ENCODE measurements around the gene CNST.
"Not testable (repeated sequence)": the region's sequence is repeated elsewhere in the genome, so short reads cannot be mapped to it uniquely, and the experiment has no call there.

CNST gene

DNA sequence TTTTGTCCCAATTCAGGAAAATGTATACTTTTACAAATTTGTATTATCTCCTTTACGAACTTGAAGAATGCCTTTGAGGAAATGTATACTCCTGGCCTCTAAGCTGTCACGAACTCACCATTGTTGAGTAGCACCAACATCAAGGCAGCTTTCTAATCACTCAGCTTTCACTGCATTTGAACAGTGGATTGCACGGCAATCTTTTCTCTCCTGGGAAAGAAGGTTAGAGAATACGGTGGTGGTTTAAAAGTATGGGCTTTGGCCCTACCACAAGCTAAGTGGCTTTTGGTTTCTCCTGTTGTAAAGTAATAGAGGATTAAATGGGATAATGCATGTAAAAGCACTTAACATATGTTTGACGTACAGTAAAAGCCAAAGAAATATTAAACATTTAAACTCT lies 57.8 kb downstream of the CNST start:
- DNase-seq (ENCODE audit: low read depth) = no peak

DNA sequence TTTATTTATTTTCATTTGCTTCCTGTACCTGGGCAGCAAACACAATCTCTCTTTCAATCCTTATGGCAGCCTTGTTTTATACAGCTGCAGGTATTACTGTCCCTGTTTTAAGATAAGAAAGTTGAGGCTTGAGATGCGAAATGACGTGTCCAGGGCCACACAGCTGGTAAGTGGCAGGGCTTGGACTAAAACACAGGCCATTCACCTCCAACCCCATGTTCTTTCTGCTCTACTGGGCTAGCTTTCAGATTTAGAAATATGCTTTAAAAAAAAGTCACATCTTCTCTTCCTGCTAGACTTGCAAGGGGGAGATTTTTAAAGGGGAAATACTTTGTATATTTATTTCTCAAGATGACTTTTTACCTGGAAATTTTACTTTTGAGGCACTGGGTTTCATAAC lies 62.8 kb downstream of the CNST start:
- DNase-seq (ENCODE audit: low read depth) = no peak

DNA sequence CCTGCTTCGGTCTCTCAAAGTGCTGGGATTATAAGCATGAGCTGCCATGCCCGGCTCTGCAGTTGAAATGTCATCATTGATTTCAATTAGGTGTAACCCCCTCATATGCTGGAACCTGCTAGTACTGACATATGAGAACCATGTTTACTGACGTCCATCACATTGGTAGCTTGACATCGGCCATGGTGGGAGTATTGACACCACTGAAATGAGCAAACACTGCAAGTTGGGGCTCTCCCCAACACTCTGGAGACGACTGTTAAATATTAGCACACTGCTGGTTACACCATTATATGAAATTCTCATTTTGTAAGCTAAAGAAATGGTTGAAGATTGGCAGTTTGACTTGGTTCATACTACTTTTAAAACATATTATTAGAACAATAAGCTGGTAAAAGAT lies 63.7 kb downstream of the CNST start:
- DNase-seq (ENCODE audit: low read depth) = no peak

DNA sequence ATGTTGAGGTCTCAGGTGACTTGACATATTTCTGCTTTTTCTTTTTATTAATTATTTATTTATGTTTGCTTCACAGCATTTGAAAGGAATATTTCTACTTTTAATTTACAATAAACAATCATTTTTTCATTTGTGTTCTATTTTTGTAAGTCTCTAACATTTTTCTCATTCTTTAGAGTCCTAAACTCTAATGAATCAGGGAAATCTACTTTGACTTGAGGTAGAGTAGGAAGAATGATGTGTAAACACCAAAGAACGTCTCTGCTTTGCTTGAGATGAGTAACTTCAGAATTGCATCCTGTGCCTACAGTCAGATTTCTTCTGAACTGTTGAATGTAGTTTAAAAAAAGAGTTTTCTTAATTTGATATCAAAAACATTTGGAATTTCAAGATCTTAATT lies 65.2 kb downstream of the CNST start:
- no peak for DNase-seq (ENCODE audit: low read depth)

DNA sequence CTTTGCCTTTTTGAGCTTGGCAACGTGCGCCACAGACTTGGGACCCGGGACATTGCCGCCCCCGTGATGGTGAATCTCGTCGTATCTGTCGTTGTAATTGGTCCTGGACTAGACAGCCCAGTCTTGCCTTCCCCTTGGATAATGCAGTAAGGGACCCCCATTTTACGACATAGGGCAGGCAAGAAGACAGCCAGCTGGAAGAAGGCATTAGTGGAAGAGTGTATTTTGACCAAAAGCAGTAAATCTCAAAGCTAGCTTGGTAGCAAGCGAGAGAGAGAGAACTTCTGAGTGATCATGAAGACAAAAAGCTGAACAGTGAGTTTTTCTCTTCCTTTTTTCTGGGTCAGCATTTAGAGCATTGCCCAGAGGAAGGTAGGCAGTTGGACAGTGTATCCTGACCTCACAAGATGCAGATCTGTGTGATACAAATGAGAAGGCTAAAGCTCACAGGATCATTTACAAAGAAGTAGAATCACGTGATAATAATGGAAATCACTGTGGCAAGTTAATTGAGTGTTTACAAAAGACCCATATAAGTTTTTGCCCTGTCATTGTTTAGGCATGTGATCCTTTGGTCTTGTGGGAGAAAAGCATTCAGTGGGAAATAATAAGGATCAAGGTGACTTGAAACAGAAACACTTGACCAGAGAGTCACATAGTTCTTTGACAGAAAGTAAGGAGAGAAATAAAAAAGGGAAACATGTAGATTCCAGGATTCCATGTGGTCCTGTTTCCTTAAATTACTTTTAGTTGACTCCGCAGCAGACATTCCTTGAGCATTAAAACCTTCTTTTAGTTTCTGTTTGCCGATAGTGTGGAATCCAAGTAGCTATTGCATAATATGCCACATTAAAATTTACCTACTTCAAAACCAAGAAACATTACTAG lies 66.3 kb downstream of the CNST start:
- DNase-seq (ENCODE audit: low read depth) = no peak

DNA sequence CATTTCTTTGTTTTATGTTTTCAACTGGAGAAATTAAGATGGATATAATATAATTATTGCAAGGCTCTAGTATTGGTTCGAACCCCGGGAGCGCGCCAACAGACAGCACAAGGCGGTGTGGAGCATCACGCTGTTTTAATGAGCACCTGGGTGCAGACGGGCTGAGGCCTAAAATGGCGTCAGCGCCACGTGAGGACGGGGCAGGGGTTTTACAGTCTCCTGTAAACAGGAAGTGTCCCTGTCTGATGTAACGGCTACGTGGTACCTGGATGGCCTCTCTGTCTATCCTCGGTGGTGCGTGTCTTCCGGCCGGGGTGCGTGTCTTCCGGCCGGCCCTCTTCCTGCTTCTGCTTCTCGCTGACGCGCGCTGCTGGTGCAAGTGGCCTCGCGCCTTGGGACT lies 68.4 kb downstream of the CNST start:
- DNase-seq (ENCODE audit: low read depth) = not testable (repeated sequence)

DNA sequence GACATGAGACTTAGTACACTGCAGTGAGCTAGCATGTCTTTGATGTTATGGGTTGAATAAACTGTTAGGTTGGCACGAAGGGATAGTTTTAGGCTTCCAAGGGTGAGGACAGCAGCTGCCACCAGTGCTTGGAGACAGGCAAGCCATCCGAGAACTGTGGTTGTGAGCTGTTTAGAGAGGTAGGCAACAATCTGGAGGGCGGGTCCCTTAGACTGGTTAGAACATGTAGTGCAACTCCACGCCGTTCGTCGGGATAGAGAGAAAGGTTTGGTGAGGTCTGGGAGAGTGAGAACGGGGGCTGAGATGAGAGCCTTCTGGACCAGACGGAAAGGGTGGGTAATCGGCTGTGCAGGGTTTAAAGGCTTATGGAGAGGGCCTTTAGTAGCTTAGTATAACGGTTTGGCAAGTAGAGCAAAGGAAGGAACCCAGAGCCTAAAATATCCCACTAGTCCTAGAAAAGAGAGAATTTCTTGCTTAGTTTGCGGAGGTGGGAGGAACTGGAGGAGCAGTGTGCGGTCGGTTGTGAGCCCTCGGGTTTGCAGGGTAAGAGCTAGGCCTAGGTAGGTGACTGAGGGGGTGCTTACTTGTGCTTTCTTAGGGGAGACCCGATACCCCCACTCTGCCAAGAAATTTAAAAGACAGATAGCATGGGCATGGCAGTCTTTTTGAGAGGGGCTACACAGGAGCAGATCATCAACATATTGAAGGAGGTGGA lies 72.8 kb downstream of the CNST start:
- DNase-seq (ENCODE audit: low read depth) = no peak

DNA sequence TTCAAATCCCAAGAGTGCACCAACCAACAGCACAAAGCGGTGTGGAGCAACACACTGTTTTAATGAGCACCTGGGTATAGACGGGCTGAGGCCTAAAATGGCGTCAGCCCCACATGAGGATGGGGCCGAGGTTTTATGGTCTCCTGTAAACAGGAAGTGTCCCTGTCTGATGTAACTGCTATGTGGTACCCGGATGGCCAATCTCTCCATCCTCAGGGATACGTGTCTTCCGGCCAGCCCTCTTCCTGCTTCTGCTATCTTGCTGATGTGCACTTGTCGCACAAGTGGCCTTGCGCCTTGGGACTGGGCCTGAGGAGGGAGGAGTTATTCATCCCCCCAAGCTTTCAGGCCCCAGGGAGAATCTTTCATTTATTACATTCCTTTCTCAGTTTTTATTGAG lies 73.5 kb downstream of the CNST start:
- no peak for DNase-seq (ENCODE audit: low read depth)

DNA sequence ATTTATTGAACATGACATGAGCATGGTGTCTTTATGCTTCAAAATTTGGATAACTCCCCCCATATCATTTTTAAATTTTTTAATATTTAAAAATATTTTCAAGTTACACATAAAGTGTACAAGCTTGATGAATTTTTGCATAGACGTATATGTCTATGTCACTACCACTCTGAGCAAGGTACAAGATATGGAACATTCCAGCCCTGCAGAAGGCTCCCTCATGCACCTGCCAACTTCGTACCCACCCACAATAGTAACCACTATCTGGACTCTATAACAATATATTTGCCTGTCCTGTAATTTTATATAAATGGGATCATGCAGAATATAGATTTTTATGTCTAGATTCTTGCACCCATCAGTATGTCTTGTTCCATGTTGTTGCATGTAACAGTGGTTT lies 74.5 kb downstream of the CNST start:
- DNase-seq (ENCODE audit: low read depth) = no peak

DNA sequence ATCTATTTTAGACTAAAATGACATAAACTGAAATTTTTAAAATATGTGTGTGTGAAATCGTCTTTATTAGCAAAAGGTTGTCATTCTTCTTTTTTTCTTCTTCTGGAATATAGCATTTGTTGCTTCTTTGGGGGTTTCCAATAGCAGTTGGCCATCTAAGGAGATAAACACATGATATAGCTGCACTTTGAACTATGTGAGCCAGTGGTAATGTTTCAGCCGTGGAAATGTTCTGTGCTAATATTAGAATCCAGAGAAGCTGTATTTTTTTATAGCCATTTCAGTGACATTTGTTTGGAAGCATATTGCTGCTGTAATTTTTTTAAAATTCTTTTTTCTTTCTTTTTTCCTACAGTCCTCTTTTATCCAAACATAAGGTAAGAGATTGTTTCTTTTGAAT lies 75.1 kb downstream of the CNST start:
- DNase-seq (ENCODE audit: low read depth) = no peak

DNA sequence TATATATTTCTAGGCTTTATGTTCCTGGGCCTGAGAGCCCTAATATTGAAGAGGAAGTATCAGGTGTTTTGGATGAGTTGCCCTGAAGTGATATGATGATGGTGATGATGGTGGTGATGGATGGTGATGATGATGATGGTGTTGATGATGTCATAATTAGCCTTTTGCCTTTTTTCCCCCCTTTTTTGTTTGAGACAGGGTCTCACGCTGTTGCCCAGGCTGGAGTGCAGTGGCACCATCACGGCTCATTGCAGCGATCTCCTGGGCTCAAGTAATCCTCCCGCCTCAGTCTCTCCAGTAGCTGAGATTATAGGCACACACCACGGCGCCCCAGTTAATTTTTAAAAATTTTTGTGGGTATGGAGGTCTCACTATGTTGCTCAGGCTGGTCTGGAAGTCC lies 76.5 kb downstream of the CNST start:
- DNase-seq (ENCODE audit: low read depth) = no peak

DNA sequence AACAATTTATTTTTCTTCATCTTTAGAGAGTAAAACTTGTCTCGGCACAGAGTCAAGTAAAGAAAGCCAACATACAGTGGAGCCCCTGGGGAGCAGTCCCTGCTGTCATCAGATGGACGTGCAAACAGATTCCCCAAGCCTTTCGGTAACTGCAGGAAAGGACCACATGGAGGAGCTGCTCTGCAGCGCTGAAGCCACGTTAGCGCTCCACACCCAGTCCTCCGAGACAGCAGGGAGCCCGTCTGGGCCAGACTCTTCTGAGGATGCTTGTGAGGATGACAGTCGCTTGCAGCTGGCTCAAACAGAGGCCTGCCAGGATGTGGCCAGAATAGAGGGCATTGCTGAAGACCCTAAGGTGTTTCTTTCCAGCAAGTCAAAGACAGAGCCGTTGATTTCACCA lies 80.9 kb downstream of the CNST start:
- no peak for DNase-seq (ENCODE audit: low read depth)

DNA sequence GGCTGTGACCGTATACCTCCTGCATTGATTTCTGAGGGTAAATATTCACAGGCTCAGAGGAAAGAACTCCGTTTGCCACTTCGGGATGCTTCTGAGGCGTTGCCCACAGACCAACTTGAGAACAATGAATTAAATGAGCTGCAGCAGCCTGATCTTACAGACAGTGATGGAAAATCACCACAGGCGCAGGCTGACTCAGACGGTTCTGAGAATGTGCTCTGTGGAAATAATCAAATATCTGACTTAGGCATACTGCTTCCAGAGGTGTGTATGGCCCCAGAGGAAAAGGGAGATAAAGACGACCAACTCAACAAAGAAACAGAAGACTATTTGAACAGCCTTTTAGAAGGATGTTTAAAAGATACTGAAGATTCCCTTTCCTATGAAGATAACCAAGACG lies 81.3 kb downstream of the CNST start:
- DNase-seq (ENCODE audit: low read depth) = no peak

DNA sequence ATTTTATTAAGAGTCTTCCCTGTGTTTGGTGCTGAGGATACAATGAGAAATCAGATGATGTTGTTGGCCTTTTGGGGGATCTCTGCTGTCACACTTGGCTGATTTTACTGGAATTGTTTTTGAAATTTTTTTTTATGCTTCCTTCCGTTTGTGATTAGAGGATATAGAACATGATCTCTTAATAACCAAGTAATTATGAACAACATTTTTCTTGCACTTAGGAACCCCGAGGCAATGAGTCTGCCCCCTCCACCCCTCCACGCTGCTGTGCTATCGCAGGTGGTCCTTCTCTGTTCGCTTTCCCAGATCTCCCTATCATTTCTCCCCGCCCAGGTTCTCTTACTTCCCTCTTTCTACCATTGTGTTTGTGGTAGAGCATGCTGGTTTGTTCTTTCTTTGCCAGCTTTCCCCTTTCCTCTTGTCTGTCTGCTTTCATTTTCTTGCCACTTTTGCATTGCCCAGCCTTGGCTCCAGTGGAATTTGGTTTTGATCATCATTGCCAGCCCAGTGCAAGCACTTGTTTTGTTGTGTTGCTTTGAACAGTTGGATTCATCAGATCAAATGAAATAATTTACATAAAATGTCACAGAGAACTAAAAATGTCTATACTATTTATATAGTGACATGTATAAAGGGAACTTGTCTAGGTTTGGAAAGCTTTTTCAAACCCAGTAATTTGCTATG lies 84.9 kb downstream of the CNST start:
- no peak for DNase-seq (ENCODE audit: low read depth)

DNA sequence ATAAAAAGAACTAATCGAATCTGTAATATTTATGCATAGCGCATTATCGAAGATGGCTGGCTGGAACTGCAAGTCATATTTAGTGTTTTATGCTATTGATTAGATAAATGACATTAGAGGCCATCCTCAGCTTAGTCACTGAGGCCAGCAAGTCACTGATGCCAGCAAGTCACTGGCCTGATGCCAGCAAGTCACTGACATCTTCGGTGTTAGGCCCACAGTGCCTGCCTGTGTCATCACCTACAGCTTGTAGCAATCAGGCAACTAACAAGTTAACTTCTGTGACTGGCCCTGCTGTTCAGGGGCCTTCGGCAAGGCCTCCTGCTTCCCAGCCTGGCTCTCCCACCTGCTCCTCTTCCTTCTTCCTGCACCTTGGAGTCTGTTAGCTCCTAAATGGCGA lies 92.3 kb downstream of the CNST start:
- DNase-seq (ENCODE audit: low read depth) = no peak

DNA sequence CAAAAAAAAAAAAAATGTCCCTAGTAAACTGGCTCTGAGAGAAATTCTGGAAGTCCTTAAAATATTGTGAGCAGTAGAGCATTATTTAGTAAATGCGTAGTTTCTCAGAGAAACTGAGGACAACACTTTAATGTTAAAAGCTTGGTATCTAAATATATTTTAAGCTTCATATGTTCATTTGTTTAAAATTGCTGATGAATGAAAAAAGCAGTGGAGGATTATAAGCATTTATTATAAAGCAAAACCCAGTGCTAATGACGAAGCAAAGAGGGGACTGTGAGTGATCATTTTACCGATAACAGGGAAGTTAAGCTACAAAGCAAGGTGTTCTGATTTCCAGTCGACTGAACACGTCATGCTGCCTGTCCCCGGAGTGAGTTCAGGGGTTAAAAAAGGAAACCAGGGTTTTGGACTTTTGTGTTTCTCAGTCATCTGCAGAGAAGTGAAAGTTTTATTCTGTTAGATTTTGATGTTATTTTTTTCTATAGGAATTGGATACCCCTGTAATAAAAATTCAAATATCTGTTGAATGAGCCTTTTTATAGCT lies 93.4 kb downstream of the CNST start:
- no peak for DNase-seq (ENCODE audit: low read depth)

DNA sequence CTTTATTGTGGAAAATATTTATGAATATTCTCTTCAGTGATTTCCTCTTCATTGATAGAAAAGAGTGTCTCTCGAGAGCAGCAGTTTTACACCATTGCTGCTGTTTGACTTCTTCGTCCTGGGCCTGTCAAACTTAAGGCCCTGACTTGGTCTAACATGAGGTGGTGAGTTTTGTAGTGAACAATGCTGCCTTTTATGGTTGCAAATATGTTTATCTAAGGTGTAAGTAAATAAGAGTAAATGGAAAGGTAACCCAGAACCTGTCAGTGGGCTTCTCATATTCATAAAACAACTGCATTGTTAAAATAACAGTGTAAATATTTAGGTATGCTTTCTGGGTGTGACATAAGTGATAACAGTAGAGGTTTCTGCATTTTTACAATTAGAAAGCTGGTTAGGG lies 95.2 kb downstream of the CNST start:
- no peak for DNase-seq (ENCODE audit: low read depth)

DNA sequence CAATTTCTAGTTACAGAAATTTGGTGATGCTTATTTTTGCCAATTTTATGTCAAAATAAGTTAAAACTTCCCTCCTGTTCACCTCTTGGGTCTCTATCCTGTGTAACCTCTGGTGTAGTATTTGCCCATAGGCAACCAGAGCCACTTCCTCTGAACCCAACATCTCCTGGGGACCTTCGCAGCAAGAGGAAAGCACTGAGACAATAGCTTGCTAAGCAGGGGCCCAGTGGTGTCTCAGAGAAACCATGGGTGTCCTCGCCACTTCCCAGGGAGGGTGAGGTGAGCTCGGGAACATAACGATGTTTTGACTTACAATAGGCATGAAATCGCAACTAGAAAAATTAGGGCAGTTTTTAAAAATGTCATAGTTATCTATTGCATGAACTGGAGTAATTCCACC lies 101.5 kb downstream of the CNST start:
- no peak for DNase-seq (ENCODE audit: low read depth)

DNA sequence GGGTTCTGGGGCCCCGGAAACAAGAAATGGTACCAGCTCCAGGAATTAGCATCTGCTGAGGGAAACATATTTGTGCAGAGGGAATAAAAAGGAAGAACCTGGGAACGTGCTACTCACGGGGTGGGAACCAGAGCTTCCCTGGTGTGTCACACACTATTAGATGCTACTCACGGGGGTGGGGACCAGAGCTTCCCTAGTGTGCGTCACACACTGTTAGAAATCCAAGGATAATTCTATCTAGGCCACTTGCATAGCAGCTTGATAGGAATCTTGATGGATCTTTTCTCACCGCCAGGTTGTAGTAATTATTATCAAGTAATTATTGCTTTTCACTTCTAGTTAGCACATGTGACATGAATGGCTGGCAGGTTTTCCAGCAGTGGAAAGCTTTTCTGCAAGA lies 103.4 kb downstream of the CNST start:
- DNase-seq (ENCODE audit: low read depth) = no peak

DNA sequence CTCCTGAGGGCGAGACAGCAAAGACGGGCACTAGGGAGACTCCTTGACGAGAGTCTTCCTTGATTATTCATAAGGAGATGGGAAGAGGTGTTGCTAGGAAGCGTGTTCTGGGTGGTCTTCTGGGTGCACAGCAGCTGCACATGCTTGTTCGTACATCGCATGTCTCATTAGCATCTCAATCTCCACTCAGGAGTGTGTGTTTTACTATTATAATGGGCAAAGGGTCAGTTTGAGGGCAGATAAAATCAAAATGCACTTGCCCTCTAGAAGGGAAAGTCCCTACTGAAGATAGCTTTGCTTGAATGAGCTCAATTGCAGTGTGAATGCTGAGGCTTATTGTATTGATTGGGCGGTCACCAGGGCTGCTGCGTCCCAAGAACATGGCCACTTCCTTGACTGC lies 107.8 kb downstream of the CNST start:
- DNase-seq (ENCODE audit: low read depth) = no peak

DNA sequence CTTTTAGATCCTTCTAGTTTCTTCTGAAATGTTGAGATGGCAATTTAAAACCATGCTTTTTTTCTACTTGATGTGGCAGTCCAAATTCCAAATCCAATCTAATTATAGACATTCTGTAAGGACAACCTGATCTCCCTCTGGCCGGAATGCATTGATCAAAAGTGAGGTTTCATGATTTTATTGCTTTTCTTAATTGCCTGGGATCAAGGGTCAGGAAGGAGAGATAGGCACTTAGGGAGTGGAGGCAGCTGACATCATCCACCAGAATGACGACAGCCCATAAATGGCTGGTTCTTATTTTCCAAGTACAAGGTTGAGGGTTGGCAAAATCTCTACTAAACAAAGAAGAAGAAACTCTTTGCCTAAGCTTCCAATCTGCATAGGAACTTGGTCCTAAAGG lies 111.6 kb downstream of the CNST start:
- DNase-seq (ENCODE audit: low read depth) = no peak

DNA sequence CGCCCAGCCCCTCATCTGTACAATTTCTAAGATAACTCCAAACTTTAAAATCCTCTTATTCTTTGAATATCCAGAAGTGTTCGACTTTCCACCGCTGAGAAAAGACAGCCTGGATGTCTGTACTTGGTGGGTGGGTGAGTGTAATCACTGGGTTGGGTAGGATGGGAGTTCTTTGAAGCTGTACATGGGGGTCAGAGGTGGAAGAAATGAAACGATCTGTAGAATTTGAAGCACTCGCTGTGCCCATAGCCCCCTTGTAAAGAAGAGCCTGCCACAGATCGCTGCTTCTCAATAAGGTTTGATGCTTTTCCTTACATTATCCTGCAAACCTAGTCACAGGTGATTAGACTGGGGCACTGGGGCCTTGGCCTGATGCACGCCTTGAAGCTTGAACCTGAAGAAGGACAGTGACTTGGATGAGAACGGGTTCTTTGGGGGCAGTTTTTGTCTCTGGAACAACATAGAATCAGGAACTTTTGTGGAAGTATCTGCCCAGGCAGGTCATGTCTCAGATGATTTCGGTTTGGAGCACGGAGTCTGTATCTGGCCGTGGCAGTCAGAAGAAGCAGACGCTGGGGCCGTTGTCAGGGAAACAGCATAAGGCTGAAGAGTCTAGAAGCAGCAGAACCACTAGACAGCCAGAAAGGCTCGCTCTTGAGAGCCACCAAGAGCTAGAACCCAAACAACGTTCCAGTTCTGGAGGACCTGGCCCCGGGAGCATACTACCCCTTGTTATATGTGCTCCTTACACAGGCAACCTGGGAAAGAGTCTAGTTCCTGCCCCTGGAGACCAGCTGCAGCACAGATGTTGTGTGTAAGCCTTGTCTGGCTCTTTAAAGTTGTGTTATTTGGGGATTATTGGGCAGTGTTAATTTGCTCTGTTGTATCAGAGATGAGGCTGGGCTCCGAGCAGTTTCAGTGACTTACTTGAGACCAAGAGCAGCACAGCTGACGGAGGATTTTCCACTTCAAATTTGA lies 112.8 kb downstream of the CNST start:
- no peak for DNase-seq (ENCODE audit: low read depth)

Measured in activated T-cell treated with anti-CD3 and anti-CD28 coated beads for 48 hours (primary cell).